Endodermal cell (in vitro differentiated cells): ENCODE results near the gene PKD1. TPM values are rescaled to one million over a fixed set of nuclear protein-coding genes. Genes with fewer than 3 reads are reported as not detected.
"Not testable (repeated sequence)": the region's sequence is repeated elsewhere in the genome, so short reads cannot be mapped to it uniquely, and the experiment has no call there.

Experiments used
- DNase-seq: peaks from one replicate; pipeline ENCODE4 v3.0.0-alpha.2; 2017
- H3K27ac ChIP-seq: 2 replicates; pipeline ENCODE4 v1.5.1; 2013; ENCODE audit warnings: mild to moderate bottlenecking, low read depth, low read length, moderate library complexity
- H3K27me3 ChIP-seq: 2 replicates; pipeline ENCODE4 v1.6.1; 2013; ENCODE audit warnings: mild to moderate bottlenecking, low read length, moderate library complexity; ENCODE audit not compliant: insufficient read depth, control insufficient read depth, poor library complexity, severe bottlenecking
- H3K36me3 ChIP-seq: 2 replicates; pipeline ENCODE4 v1.7.0; 2013; ENCODE audit warnings: mild to moderate bottlenecking, low read length, moderate library complexity; ENCODE audit not compliant: control insufficient read depth, insufficient read depth
- H3K4me1 ChIP-seq: one replicate; pipeline ENCODE4 v1.7.0; 2013; ENCODE audit warnings: low read length; ENCODE audit not compliant: control insufficient read depth, insufficient read depth
- H3K4me3 ChIP-seq: 2 replicates; pipeline ENCODE4 v1.5.1; 2013; ENCODE audit warnings: mild to moderate bottlenecking, low read length, moderate library complexity
- H3K9ac ChIP-seq: 2 replicates; pipeline ENCODE4 v1.6.1; 2013; ENCODE audit warnings: mild to moderate bottlenecking, low read length, moderate library complexity; ENCODE audit not compliant: poor library complexity, severe bottlenecking; ENCODE audit errors: extremely low read depth
- H3K9me3 ChIP-seq: 2 replicates; pipeline ENCODE4 v1.6.1; 2013; ENCODE audit warnings: mild to moderate bottlenecking, low read length, moderate library complexity; ENCODE audit not compliant: control insufficient read depth
- H3K27ac Mint-ChIP-seq: 2 replicates; pipeline ENCODE4 v1.8.0; 2020; ENCODE audit warnings: mixed read lengths
- H3K27me3 Mint-ChIP-seq: 2 replicates; pipeline ENCODE4 v1.8.0; 2021; ENCODE audit warnings: mild to moderate bottlenecking, mixed read lengths; ENCODE audit not compliant: insufficient read depth
- H3K36me3 Mint-ChIP-seq: 2 replicates; pipeline ENCODE4 v1.8.0; 2020; ENCODE audit warnings: low read depth, mixed read lengths
- H3K4me1 Mint-ChIP-seq: 2 replicates; pipeline ENCODE4 v1.8.0; 2020; ENCODE audit warnings: mixed read lengths
- H3K4me3 Mint-ChIP-seq: 2 replicates; pipeline ENCODE4 v1.8.0; 2020; ENCODE audit warnings: mild to moderate bottlenecking, moderate library complexity, mixed read lengths
- H3K9me3 Mint-ChIP-seq: 2 replicates; pipeline ENCODE4 v1.8.0; 2020; ENCODE audit warnings: mild to moderate bottlenecking, mixed read lengths
- WGBS, 2 experiments: methylation state at CpG; one replicate each; pipeline versions ENCODE4 v1.1.5 to v1.1.7; 2013; ENCODE audit warnings: missing lambda C conversion rate in 2 of 2, mixed read lengths in 1 of 2; ENCODE audit not compliant: insufficient coverage in 1 of 2, insufficient read length in 1 of 2; 5-methylcytosine and 5-hydroxymethylcytosine counted together
- total RNA-seq, 2 donors: library from RNA; stranded (reverse); fragmentation: NEBNext Ultra II Directional in 1 of 2; extraction: Animal tissue kit (Norgen Biotek cat#: 25700) in 1 of 2; gene quantifications; 2 replicates in 1 of 2; 3 replicates in 1 of 2; pipeline ENCODE4 v1.2.1, GENCODE V29; 2021

Gene PKD1
- total RNA-seq, 2 donors from 2014 or later, result 104 to 110 TPM

DNA sequence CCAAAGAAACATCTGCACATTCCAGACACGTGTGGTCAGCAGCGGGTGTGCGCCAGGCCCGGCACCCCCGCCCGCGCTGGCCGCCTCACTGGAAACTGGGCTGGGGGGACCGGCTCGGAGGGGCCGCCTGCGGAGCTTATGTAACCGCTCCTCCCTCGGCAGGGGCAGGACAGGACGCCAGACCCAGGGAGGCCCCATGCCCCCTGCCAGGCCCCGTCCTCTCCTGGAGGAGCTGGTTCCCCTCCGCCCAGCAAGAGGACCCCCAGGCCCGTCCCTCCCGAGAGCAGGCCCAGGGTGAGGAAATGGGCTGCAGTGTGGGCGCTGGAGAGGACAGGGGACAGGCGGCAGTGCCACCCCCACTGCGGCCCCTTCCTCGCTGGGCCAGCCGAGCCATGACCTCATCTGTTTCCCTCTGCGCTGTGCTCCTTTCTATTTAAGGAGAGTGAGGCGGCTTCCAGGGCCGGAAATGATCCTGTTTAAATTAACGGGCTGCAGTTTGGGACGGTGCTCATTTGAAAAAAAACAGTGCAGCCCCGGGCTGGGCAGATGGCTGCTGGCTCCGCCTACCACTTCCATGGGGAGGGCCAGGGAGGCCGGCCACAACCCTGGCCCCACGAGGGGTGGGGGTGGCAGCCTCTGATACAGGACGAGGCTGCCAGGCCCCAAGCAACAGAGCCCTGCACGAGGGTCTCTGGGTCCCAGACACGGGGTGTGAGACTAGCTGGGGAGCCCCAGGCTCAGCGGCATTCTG is 10.8 kb downstream of the PKD1 start:
- 18 to 52% methylated on average over 6 to 35 of the region's 37 CpGs for WGBS, 2 experiments
- H3K27me3 Mint-ChIP-seq, H3K9me3 ChIP-seq, H3K36me3 ChIP-seq, H3K36me3 Mint-ChIP-seq, H3K9ac ChIP-seq, H3K4me3 ChIP-seq, H3K4me1 Mint-ChIP-seq, H3K4me1 ChIP-seq, H3K27me3 ChIP-seq, H3K9me3 Mint-ChIP-seq: not testable (repeated sequence)
- H3K27ac ChIP-seq, result peak overlapping the region; percentile 84
- DNase-seq, result peak; percentile 79
- Mint-ChIP-seq H3K27ac (peak overlapping the region; percentile 88), H3K4me3 (peak overlapping the region; percentile 12)

DNA sequence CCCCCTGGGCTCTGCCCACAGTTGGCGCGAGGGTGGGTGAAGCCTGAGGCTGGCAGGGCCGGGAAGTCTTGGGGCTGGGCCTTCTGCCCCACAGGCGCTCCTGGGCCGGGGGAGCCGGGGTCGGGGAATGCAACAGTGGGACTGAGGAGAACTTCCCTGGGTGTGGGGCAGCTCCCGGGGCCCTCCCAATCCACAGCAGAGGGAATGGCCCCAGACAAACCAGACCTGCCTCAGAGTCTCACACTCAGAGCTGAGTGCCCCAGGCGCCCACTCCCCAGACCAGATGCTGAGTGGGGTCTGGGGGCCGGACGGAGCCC is 11.4 kb downstream of the PKD1 start:
- H3K4me1 Mint-ChIP-seq, H3K36me3 Mint-ChIP-seq, H3K27me3 ChIP-seq, H3K9me3 Mint-ChIP-seq, H3K27ac Mint-ChIP-seq, H3K9me3 ChIP-seq, H3K4me3 Mint-ChIP-seq, DNase-seq, H3K9ac ChIP-seq, H3K4me3 ChIP-seq, H3K27me3 Mint-ChIP-seq, H3K36me3 ChIP-seq, H3K4me1 ChIP-seq: not testable (repeated sequence)
- whole genome bisulfite sequencing, 2 experiments, result 67 to 82% methylated on average over 7 to 11 of the region's 11 CpGs
- H3K27ac ChIP-seq, result peak overlapping the region; percentile 84

DNA sequence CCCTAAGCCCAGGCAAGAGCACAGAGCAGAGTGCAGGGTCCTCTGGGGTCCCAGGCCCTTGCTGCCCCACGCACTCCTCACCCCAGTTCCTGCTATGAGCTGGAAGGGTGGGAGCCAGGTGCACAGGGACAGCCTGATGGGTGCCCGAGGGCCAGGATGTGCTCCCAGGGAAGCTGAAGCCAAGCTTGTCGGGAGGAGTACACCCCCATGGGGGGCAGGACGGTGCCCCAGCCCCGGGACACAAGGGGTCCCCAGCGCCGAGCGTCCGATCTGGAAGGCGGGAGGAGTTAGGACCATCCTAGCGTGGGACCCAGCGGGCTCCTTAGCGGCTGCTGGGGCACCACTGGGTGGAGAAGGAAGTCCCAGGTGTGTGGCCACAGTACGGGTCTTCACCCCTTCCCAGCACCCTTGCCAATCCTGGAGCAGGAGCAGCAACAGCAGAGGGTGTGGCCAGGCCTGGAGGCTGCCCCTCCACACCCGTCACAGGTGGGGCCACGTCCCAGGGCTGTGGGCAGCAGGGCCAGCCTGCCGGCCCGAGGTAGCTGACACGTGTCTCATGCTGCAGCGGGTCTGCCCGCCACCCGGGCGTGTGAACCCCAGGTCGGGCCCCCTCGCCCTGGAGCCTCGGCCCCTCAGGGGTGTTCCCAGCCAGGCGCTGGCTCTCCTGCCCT is 11.9 kb downstream of the PKD1 start:
- H3K9ac ChIP-seq, H3K9me3 ChIP-seq, H3K27me3 Mint-ChIP-seq, H3K4me3 Mint-ChIP-seq, H3K27ac ChIP-seq, H3K4me1 Mint-ChIP-seq, H3K36me3 Mint-ChIP-seq, H3K36me3 ChIP-seq, H3K9me3 Mint-ChIP-seq, DNase-seq, H3K4me3 ChIP-seq, H3K27me3 ChIP-seq, H3K27ac Mint-ChIP-seq, H3K4me1 ChIP-seq: not testable (repeated sequence)
- 85 to 88% methylated on average over 2 to 16 of the region's 27 CpGs for WGBS, 2 experiments

DNA sequence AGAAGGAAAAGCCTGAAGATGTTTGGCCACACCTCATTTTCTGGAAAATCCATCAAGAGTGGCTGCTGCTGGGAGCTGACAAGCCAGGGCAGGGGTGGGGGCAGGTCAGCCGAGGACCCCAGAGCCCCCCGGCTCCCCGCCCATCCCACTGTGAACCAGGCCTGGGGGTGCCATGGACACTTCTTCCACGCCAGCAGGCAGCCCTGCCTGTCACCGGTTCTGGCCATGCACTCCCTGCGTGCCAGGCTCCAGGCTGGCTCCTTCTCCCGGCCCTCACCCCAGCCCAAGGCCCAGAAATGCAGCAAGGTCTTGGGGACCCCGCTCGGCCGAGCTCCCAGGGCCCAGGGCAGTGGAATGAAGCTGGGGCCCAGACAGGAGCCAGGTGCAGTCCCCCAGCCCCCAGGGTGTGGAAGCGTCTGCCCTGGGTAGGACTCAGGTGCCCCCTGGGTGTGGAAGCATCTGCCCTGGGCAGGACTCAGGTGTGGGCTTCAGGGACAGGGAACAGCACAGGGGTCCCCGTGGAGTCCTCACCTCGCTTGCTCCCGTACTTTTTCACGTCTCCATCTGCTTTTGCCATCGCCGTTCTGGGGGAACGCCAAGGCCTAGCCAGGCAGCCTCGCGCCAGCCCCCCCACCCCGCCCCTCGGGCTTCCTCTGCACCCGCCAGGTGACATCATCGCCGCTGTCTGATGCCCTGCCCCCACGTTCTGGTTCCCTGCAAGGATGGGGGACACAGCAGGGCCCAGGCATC is 12.6 kb downstream of the PKD1 start:
- not testable (repeated sequence) for H3K4me1 Mint-ChIP-seq, H3K36me3 ChIP-seq, H3K4me3 ChIP-seq, H3K4me3 Mint-ChIP-seq, H3K27me3 ChIP-seq, H3K36me3 Mint-ChIP-seq, H3K9me3 Mint-ChIP-seq, H3K9me3 ChIP-seq, H3K9ac ChIP-seq, DNase-seq, H3K27ac ChIP-seq, H3K27me3 Mint-ChIP-seq, H3K4me1 ChIP-seq, H3K27ac Mint-ChIP-seq
- 82% methylated on average over 11 of the region's 26 CpGs; no CpG with 5 or more reads in 1 of the 2 experiments for WGBS, 2 experiments
